Skeletal muscle tissue (tissue), 4 donors: ENCODE results near the gene ANKH. TPM values are rescaled to one million over a fixed set of nuclear protein-coding genes. Genes with fewer than 3 reads are reported as not detected.
"Not testable (repeated sequence)": the region's sequence is repeated elsewhere in the genome, so short reads cannot be mapped to it uniquely, and the experiment has no call there.

Experiments
- H3K27ac ChIP-seq: one replicate; pipeline ENCODE4 v1.7.0; 2013; ENCODE audit warnings: mild to moderate bottlenecking, low read depth, low read length, inconsistent platforms
- H3K27me3 ChIP-seq, 3 donors: one replicate each; pipeline ENCODE4 v1.7.0; 2013; ENCODE audit warnings: low read length in 3 of 3; ENCODE audit not compliant: control insufficient read depth in 3 of 3, insufficient read depth in 3 of 3
- H3K36me3 ChIP-seq, 3 donors: one replicate each; pipeline ENCODE4 v1.7.0; 2013; ENCODE audit warnings: low read length in 3 of 3; ENCODE audit not compliant: control insufficient read depth in 3 of 3, insufficient read depth in 3 of 3
- H3K4me1 ChIP-seq, 3 donors: one replicate each; pipeline ENCODE4 v1.7.0; 2013; ENCODE audit warnings: low read length in 3 of 3, mild to moderate bottlenecking in 3 of 3; ENCODE audit not compliant: control insufficient read depth in 3 of 3, insufficient read depth in 3 of 3
- H3K4me3 ChIP-seq, 3 donors: one replicate each; pipeline ENCODE4 v1.7.0; 2013; ENCODE audit warnings: low read length in 3 of 3
- H3K9ac ChIP-seq, 3 donors: one replicate each; pipeline ENCODE4 v1.7.0; 2013; ENCODE audit warnings: low read length in 3 of 3, mild to moderate bottlenecking in 3 of 3, moderate library complexity in 2 of 3, low read depth in 1 of 3
- H3K9me3 ChIP-seq, 3 donors: one replicate each; pipeline ENCODE4 v1.7.0; 2013; ENCODE audit warnings: low read length in 3 of 3; ENCODE audit not compliant: control insufficient read depth in 3 of 3
- total RNA-seq: library from RNA; depleted of rRNA; stranded (reverse); fragments of >200 nt; gene quantifications from one replicate; pipeline ENCODE4 v1.2.3, GENCODE V29; 2014
- donor health status: Osteomylitis.

The ANKH gene
- total RNA-seq, 1 donor from 2014 or later, result 13.0 TPM

- Histone ChIP-seq H3K27ac (peak overlapping the region; percentile 17), H3K4me1 (peaks cover 27 to 43% (median 30%) of the 10 kb centered on the region in 3 donors), H3K36me3 (peaks cover 0 to 3% (median 0%) of the 10 kb centered on the region in 3 donors), H3K4me3 (no peak overlapping the region), H3K9ac (no peak overlapping the region), H3K9me3 (no peaks in the 10 kb centered on the region), H3K27me3 (no peaks in the 10 kb centered on the region)
These were observed 40.6 kb downstream of the ANKH start for GRCh38 chr5:14831006-14831338.

- Histone ChIP-seq H3K4me3 (no peak overlapping the region), H3K9ac (no peak overlapping the region), H3K4me1 (peaks cover 27 to 43% (median 30%) of the 10 kb centered on the region in 3 donors), H3K27me3 (no peaks in the 10 kb centered on the region), H3K36me3 (peaks cover 0 to 3% (median 0%) of the 10 kb centered on the region in 3 donors), H3K9me3 (no peaks in the 10 kb centered on the region), H3K27ac (peak overlapping the region; percentile 17)
These were observed 41.2 kb downstream of the ANKH start for GRCh38 chr5:14830210-14831005.

- Histone ChIP-seq H3K36me3 (peaks cover 0 to 3% (median 0%) of the 10 kb centered on the region in 3 donors), H3K9ac (no peak overlapping the region), H3K27me3 (no peaks in the 10 kb centered on the region), H3K4me3 (no peak overlapping the region), H3K4me1 (peaks cover 25 to 43% (median 32%) of the 10 kb centered on the region in 3 donors), H3K27ac (no peak overlapping the region), H3K9me3 (no peaks in the 10 kb centered on the region)
These were observed 42.2 kb downstream of the ANKH start for GRCh38 chr5:14829396-14829795.

GRCh38 chr5:14826714-14827113 lies 44.9 kb downstream of the ANKH start:
- H3K4me3 ChIP-seq, result no peak overlapping the region
- H3K4me1 ChIP-seq, result peaks cover 35 to 37% (median 36%) of the 10 kb centered on the region in 3 donors
- H3K9me3 ChIP-seq, result no peaks in the 10 kb centered on the region
- H3K27me3 ChIP-seq, result no peaks in the 10 kb centered on the region
- no peak overlapping the region for H3K27ac ChIP-seq
- H3K36me3 ChIP-seq, result peaks cover 0 to 3% (median 0%) of the 10 kb centered on the region in 3 donors
- H3K9ac ChIP-seq, result no peak overlapping the region

- Histone ChIP-seq H3K9ac (no peak overlapping the region), H3K27me3 (no peaks in the 10 kb centered on the region), H3K36me3 (peaks cover 0 to 3% (median 0%) of the 10 kb centered on the region in 3 donors), H3K27ac (no peak overlapping the region), H3K4me1 (peaks cover 33 to 37% (median 36%) of the 10 kb centered on the region in 3 donors), H3K9me3 (no peaks in the 10 kb centered on the region), H3K4me3 (no peak overlapping the region)
These were observed 45.6 kb downstream of the ANKH start for GRCh38 chr5:14825977-14826376.

GRCh38 chr5:14824499-14824898 lies 47.1 kb downstream of the ANKH start:
- Histone ChIP-seq H3K4me1 (peaks cover 24 to 29% (median 26%) of the 10 kb centered on the region in 3 donors), H3K27ac (peak overlapping the region; percentile 58), H3K36me3 (no peaks in the 10 kb centered on the region), H3K27me3 (no peaks in the 10 kb centered on the region), H3K9me3 (no peaks in the 10 kb centered on the region), H3K9ac (peak overlapping the region in 2 of 3 donors; percentile 4 to 54), H3K4me3 (no peak overlapping the region)

- no peaks in the 10 kb centered on the region for H3K27me3 ChIP-seq
These were observed 50.3 kb downstream of the ANKH start for GRCh38 chr5:14821100-14821845.

GRCh38 chr5:14818931-14819790 lies 52.4 kb downstream of the ANKH start:
- Histone ChIP-seq H3K4me3 (no peak overlapping the region), H3K9ac (no peak overlapping the region), H3K4me1 (peaks cover 15 to 40% (median 33%) of the 10 kb centered on the region in 3 donors), H3K27me3 (no peaks in the 10 kb centered on the region), H3K9me3 (no peaks in the 10 kb centered on the region), H3K36me3 (no peaks in the 10 kb centered on the region), H3K27ac (peak overlapping the region; percentile 41)

More at GRCh38 chr5:14821100-14821845, 50.3 kb downstream of the ANKH start:
- peaks cover 20 to 42% (median 35%) of the 10 kb centered on the region in 3 donors for H3K4me1 ChIP-seq
- no peak overlapping the region for H3K4me3 ChIP-seq
- no peaks in the 10 kb centered on the region for H3K9me3 ChIP-seq
- no peaks in the 10 kb centered on the region for H3K36me3 ChIP-seq
- H3K9ac ChIP-seq, result no peak overlapping the region
- H3K27ac ChIP-seq, result peak overlapping the region; percentile 14

GRCh38 chr5:14817762-14818136 lies 53.8 kb downstream of the ANKH start:
- H3K4me3 ChIP-seq, H3K9ac ChIP-seq, H3K27me3 ChIP-seq, H3K9me3 ChIP-seq, H3K27ac ChIP-seq, H3K36me3 ChIP-seq: not testable (repeated sequence)
- H3K4me1 ChIP-seq, result peaks cover 12 to 37% (median 33%) of the 10 kb centered on the region in 3 donors
